Ovary (tissue), 3 donors: Measurements from ENCODE around the gene PRSS2.

ENCODE experiments used
- CTCF ChIP-seq, 3 donors: fragments of 450-650 bp in 2 of 3; fragments of 200-600 bp in 1 of 3; IDR thresholded peaks; one replicate each; pipeline versions ENCODE4 v1.5.1 to v1.8.0; 2016 to 2022; ENCODE audit warnings: antibody characterized with exemption in 3 of 3, mild to moderate bottlenecking in 1 of 3
- POLR2A ChIP-seq: fragments of 450-650 bp; IDR thresholded peaks from one replicate; pipeline ENCODE4 v1.6.1; 2017; ENCODE audit warnings: antibody characterized with exemption, mild to moderate bottlenecking, moderate library complexity
- donor health status: DM: no; HTN: no; CAD: no.

- TF ChIP-seq CTCF (IDR thresholded peaks at IDR 0.05) (no peak), POLR2A (no peak)
Measured at GRCh38 chr7:142787783-142788182, 17.0 kb downstream of the PRSS2 start.
